GM18951 (cell line): ENCODE measurements around the gene VTA1.

Source experiments
- POLR2A ChIP-seq: IDR thresholded peaks from 4 replicates; pipeline ENCODE4 v1.6.1; 2011; ENCODE audit warnings: mild to moderate bottlenecking; ENCODE audit not compliant: insufficient read length, insufficient read depth; ENCODE audit errors: extremely low read depth
- in situ Hi-C: fragments of 300-500 bp; cut with MboI; formaldehyde crosslinking; loops from one replicate; pipeline ENCODE4 v1.12.0; 2022; ENCODE audit warnings: low sequenced_read_pairs, mixed read lengths, inconsistent platforms; ENCODE audit not compliant: unreplicated experiment

VTA1 gene

GRCh38 chr6:142246960-142247359 lies 99.9 kb downstream of the VTA1 start:
- no peak for TF ChIP-seq POLR2A
- in situ Hi-C loops, result no loop called here

- TF ChIP-seq POLR2A, result no peak
- in situ Hi-C loops, result no loop called here
Observed at GRCh38 chr6:142249266-142249665, 102.2 kb downstream of the VTA1 start.

GRCh38 chr6:142251930-142252445 lies 104.9 kb downstream of the VTA1 start:
- in situ Hi-C loops, result no loop called here
- no peak for TF ChIP-seq POLR2A

- in situ Hi-C loops, result no loop called here
- TF ChIP-seq POLR2A, result no peak
Observed at GRCh38 chr6:142254513-142254912, 107.5 kb downstream of the VTA1 start.

- in situ Hi-C loops, result no loop called here
- TF ChIP-seq POLR2A, result no peak
Observed at GRCh38 chr6:142255785-142256184, 108.7 kb downstream of the VTA1 start.

GRCh38 chr6:142258305-142258704 lies 111.2 kb downstream of the VTA1 start:
- no peak for TF ChIP-seq POLR2A

GRCh38 chr6:142258757-142259156 lies 111.7 kb downstream of the VTA1 start:
- in situ Hi-C loops, result no loop called here
- no peak for TF ChIP-seq POLR2A

More at GRCh38 chr6:142258305-142258704, 111.2 kb downstream of the VTA1 start:
- in situ Hi-C loops, result no loop called here

- TF ChIP-seq POLR2A, result no peak
- in situ Hi-C loops, result no loop called here
Observed at GRCh38 chr6:142260748-142261147, 113.7 kb downstream of the VTA1 start.

- in situ Hi-C loops, result no loop called here
- no peak for TF ChIP-seq POLR2A
Observed at GRCh38 chr6:142262231-142262630, 115.2 kb downstream of the VTA1 start.

- in situ Hi-C loops, result no loop called here
Observed at GRCh38 chr6:142265476-142265875, 118.4 kb downstream of the VTA1 start.

GRCh38 chr6:142266060-142266459 lies 119.0 kb downstream of the VTA1 start:
- in situ Hi-C loops, result no loop called here

More at GRCh38 chr6:142265476-142265875, 118.4 kb downstream of the VTA1 start:
- no peak for TF ChIP-seq POLR2A

GRCh38 chr6:142271476-142271875 lies 124.4 kb downstream of the VTA1 start:
- in situ Hi-C loops, result no loop called here
- no peak for TF ChIP-seq POLR2A

More at GRCh38 chr6:142266060-142266459, 119.0 kb downstream of the VTA1 start:
- no peak for TF ChIP-seq POLR2A
